GM11168 (cell line): ENCODE results near the gene THAP4.
"Not testable (repeated sequence)": the region's sequence is repeated elsewhere in the genome, so short reads cannot be mapped to it uniquely, and the experiment has no call there.

Experiments
- in situ Hi-C: fragments of 300-500 bp; cut with MboI; formaldehyde crosslinking; loops from one replicate; pipeline ENCODE4 v1.12.0; 2022; ENCODE audit warnings: low sequenced_read_pairs; ENCODE audit not compliant: unreplicated experiment

Gene THAP4

GRCh38 chr2:241666627-241667400, 29.9 kb upstream of the THAP4 start:
- in situ Hi-C loops: no loop called here

GRCh38 chr2:241665731-241666440, 28.9 kb upstream of the THAP4 start:
- in situ Hi-C loops: no loop called here

- in situ Hi-C loops: not testable (repeated sequence)
These were observed 25.8 kb upstream of the THAP4 start for GRCh38 chr2:241662731-241663130.

- in situ Hi-C loops: no loop called here
These were observed 23.7 kb upstream of the THAP4 start for GRCh38 chr2:241660593-241661213.

- in situ Hi-C loops: no loop called here
These were observed 22.3 kb upstream of the THAP4 start for GRCh38 chr2:241659150-241659739.

- in situ Hi-C loops: no loop called here
These were observed 21.3 kb upstream of the THAP4 start for GRCh38 chr2:241658296-241658695.

GRCh38 chr2:241657786-241658254, 20.9 kb upstream of the THAP4 start:
- in situ Hi-C loops: no loop called here

GRCh38 chr2:241656190-241656741, 19.3 kb upstream of the THAP4 start:
- in situ Hi-C loops: no loop called here

GRCh38 chr2:241655516-241656189, 18.7 kb upstream of the THAP4 start:
- in situ Hi-C loops: no loop called here

GRCh38 chr2:241654551-241654950, 17.6 kb upstream of the THAP4 start:
- in situ Hi-C loops: no loop called here

- in situ Hi-C loops: no loop called here
These were observed 16.3 kb upstream of the THAP4 start for GRCh38 chr2:241653210-241653750.

- in situ Hi-C loops: no loop called here
These were observed 15.8 kb upstream of the THAP4 start for GRCh38 chr2:241652722-241653121.

GRCh38 chr2:241652142-241652541, 15.2 kb upstream of the THAP4 start:
- in situ Hi-C loops: no loop called here

GRCh38 chr2:241649927-241650326, 13.0 kb upstream of the THAP4 start:
- in situ Hi-C loops: no loop called here

GRCh38 chr2:241649404-241649803, 12.4 kb upstream of the THAP4 start:
- in situ Hi-C loops: no loop called here

GRCh38 chr2:241648453-241648852, 11.5 kb upstream of the THAP4 start:
- in situ Hi-C loops: no loop called here

GRCh38 chr2:241645915-241646645, 9.1 kb upstream of the THAP4 start:
- in situ Hi-C loops: no loop called here

GRCh38 chr2:241645056-241645914, 8.3 kb upstream of the THAP4 start:
- in situ Hi-C loops: no loop called here
